ENCODE data around the gene SPSB4.
A peak's percentile ranks its signal among the peaks of the same experiment; 100 is the strongest.

The SPSB4 gene

GRCh38 chr3:141050576-141051442 is at the start of gene SPSB4:
TSS of gene SPSB4 (plus strand) at chr3:141051347. CDS start at chr3:141066105, 14,758 bp downstream.
- Histone ChIP-seq H3K9me3 (ENCODE audit: insufficient read depth, low read length) (no peaks in the 10 kb centered on the region), H3K36me3 (ENCODE audit: low read length) (no peaks in the 10 kb centered on the region), H2AFZ (ENCODE audit: low read depth, low read length, severe bottlenecking) (peak within 1 kb of the TSS; percentile 51), H3K4me2 (ENCODE audit: low read depth, low read length, poor library complexity, severe bottlenecking) (peak within 1 kb of the TSS; percentile 16), H3F3A (ENCODE audit: insufficient read depth) (no peaks in the 10 kb centered on the region), H3K9me2 (replicated peaks; ENCODE audit: insufficient read depth, low read length) (no peaks in the 10 kb centered on the region), H3K4me3 (ENCODE audit: insufficient read depth, low read length, poor library complexity, severe bottlenecking) (no peak within 1 kb of the TSS), H3K27me3 (ENCODE audit: low read length) (no peaks in the 10 kb centered on the region; the same call in 1 of the 2 replicates), H3K9ac (ENCODE audit: low read length) (no peak within 1 kb of the TSS), H3K79me2 (ENCODE audit: insufficient read depth, low read length) (no peaks in the 10 kb centered on the region), H4K20me1 (ENCODE audit: low read depth, low read length) (no peaks in the 10 kb centered on the region), H3K27ac (ENCODE audit: low read depth, low read length) (no peak within 1 kb of the TSS)
- no peak for TF ChIP-seq CTCF (IDR thresholded peaks at IDR 0.05; ENCODE audit: insufficient read depth, low read length, poor library complexity, severe bottlenecking)
- no peak for TF ChIP-seq EZH2phosphoT487 (conservative IDR thresholded peaks at IDR 0.05; ENCODE audit: low read length)

- H3K4me2 ChIP-seq (ENCODE audit: low read depth, low read length, poor library complexity, severe bottlenecking): no peak overlapping the region
- no peaks in the 10 kb centered on the region for H3K36me3 ChIP-seq (ENCODE audit: low read length)
- H4K20me1 ChIP-seq (ENCODE audit: low read depth, low read length): no peaks in the 10 kb centered on the region
- H3K9ac ChIP-seq (ENCODE audit: low read length): no peak overlapping the region
- TF ChIP-seq EZH2phosphoT487 (conservative IDR thresholded peaks at IDR 0.05; ENCODE audit: low read length) (no peak), CTCF (IDR thresholded peaks at IDR 0.05; ENCODE audit: insufficient read depth, low read length, poor library complexity, severe bottlenecking) (no peak)
- H3K27ac ChIP-seq (ENCODE audit: low read depth, low read length): no peak overlapping the region
- no peaks in the 10 kb centered on the region for H3K79me2 ChIP-seq (ENCODE audit: insufficient read depth, low read length)
- no peaks in the 10 kb centered on the region for H3K9me2 ChIP-seq (replicated peaks; ENCODE audit: insufficient read depth, low read length)
- H3K9me3 ChIP-seq (ENCODE audit: insufficient read depth, low read length): no peaks in the 10 kb centered on the region
- no peak overlapping the region for H2AFZ ChIP-seq (ENCODE audit: low read depth, low read length, severe bottlenecking)
- no peaks in the 10 kb centered on the region for H3F3A ChIP-seq (ENCODE audit: insufficient read depth)
- no peaks in the 10 kb centered on the region for H3K27me3 ChIP-seq (ENCODE audit: low read length)
- H3K4me3 ChIP-seq (ENCODE audit: insufficient read depth, low read length, poor library complexity, severe bottlenecking): no peak overlapping the region
Observed at GRCh38 chr3:141006344-141006743, 44.8 kb upstream of the SPSB4 start.

GRCh38 chr3:141009496-141009895 is 41.7 kb upstream of the SPSB4 start:
- no peaks in the 10 kb centered on the region for H3F3A ChIP-seq (ENCODE audit: insufficient read depth)
- no peaks in the 10 kb centered on the region for H3K27me3 ChIP-seq (ENCODE audit: low read length)
- no peak for TF ChIP-seq EZH2phosphoT487 (conservative IDR thresholded peaks at IDR 0.05; ENCODE audit: low read length)
- TF ChIP-seq CTCF (IDR thresholded peaks at IDR 0.05; ENCODE audit: insufficient read depth, low read length, poor library complexity, severe bottlenecking): no peak
- no peak overlapping the region for H3K4me3 ChIP-seq (ENCODE audit: insufficient read depth, low read length, poor library complexity, severe bottlenecking)
- H3K4me2 ChIP-seq (ENCODE audit: low read depth, low read length, poor library complexity, severe bottlenecking): no peak overlapping the region
- H2AFZ ChIP-seq (ENCODE audit: low read depth, low read length, severe bottlenecking): no peak overlapping the region
- H3K9me3 ChIP-seq (ENCODE audit: insufficient read depth, low read length): no peaks in the 10 kb centered on the region
- no peaks in the 10 kb centered on the region for H3K79me2 ChIP-seq (ENCODE audit: insufficient read depth, low read length)
- H3K9me2 ChIP-seq (replicated peaks; ENCODE audit: insufficient read depth, low read length): no peaks in the 10 kb centered on the region
- H4K20me1 ChIP-seq (ENCODE audit: low read depth, low read length): no peaks in the 10 kb centered on the region
- no peak overlapping the region for H3K9ac ChIP-seq (ENCODE audit: low read length)
- H3K36me3 ChIP-seq (ENCODE audit: low read length): no peaks in the 10 kb centered on the region
- H3K27ac ChIP-seq (ENCODE audit: low read depth, low read length): no peak overlapping the region
